Measurements from ENCODE around the gene PPP1R12A. TPM values are rescaled to one million over a fixed set of nuclear protein-coding genes. Genes with fewer than 3 reads are reported as not detected.

PPP1R12A gene
- total RNA-seq, 4 donors from 2014 or later = 387 to 683 (median 563) TPM

DNA sequence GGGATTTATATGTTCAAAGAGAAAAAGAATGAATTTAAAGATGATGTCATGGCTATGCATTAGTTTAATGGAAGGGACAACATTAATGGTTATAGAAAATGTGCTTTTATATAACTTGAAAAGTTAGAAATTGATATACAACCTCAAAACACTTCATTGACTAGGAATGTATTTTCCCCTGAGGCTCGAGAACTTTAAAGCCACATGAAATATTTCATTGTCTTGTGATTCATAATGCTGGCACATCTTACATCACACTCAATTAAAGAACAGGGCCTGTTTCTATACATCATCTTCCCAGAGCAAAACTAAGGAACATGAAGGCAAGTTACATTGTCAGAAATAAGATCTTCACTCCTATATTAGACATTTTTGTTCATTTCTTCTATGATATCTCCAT is 208.9 kb downstream of the PPP1R12A start:
- H3K4me3 ChIP-seq = no peak overlapping the region
- TF ChIP-seq, protein P1, sequence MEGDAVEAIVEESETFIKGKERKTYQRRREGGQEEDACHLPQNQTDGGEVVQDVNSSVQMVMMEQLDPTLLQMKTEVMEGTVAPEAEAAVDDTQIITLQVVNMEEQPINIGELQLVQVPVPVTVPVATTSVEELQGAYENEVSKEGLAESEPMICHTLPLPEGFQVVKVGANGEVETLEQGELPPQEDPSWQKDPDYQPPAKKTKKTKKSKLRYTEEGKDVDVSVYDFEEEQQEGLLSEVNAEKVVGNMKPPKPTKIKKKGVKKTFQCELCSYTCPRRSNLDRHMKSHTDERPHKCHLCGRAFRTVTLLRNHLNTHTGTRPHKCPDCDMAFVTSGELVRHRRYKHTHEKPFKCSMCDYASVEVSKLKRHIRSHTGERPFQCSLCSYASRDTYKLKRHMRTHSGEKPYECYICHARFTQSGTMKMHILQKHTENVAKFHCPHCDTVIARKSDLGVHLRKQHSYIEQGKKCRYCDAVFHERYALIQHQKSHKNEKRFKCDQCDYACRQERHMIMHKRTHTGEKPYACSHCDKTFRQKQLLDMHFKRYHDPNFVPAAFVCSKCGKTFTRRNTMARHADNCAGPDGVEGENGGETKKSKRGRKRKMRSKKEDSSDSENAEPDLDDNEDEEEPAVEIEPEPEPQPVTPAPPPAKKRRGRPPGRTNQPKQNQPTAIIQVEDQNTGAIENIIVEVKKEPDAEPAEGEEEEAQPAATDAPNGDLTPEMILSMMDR (IDR thresholded peaks at IDR 0.05) = no peak
- TF ChIP-seq EP300 (IDR thresholded peaks at IDR 0.05) (no peak), POLR2A (IDR thresholded peaks at IDR 0.05) (no peak), POLR2AphosphoS5 (IDR thresholded peaks at IDR 0.05) (no peak)
- H3K27ac ChIP-seq = no peak overlapping the region
- WGBS, 2 donors (ENCODE audit: low coverage in 1 of 2) = 50 to 58% methylated on average over 1 of the region's 1 CpG
- no peaks in the 10 kb centered on the region for H3K4me1 ChIP-seq
- no peak for ATAC-seq
- H3K9me3 ChIP-seq = no peaks in the 10 kb centered on the region
- H3K36me3 ChIP-seq = no peaks in the 10 kb centered on the region
- H3K27me3 ChIP-seq = no peaks in the 10 kb centered on the region

Small RNA genes lying within 50 kb of the gene (small RNA-seq; reads per million reads assigned to genes)
- 0 reads per million in 4 donors for gene RNA5SP363

Other genes with a start within 250 kb of the PPP1R12A start
- gene PAWR, start 244.1 kb downstream of the PPP1R12A start, total RNA-seq = 10 to 100 TPM; 45.1 to 92.1 (median 59.5) TPM
- gene OTOGL, start 164.4 kb upstream of the PPP1R12A start, total RNA-seq = 1 to 10 TPM in 3 of 4 donors, under 1 TPM in 1; 0.47 to 1.7 (median 1.4) TPM